Esophagus squamous epithelium (tissue), 5 donors: ENCODE measurements around the gene ICA1. TPM values are rescaled to one million over a fixed set of nuclear protein-coding genes. Genes with fewer than 3 reads are reported as not detected.

ENCODE experiments used
- DNase-seq: peaks from one replicate; lab custom pipeline; 2025; lab: John Stamatoyannopoulos, UW
- H3K27ac ChIP-seq, 4 donors: fragments of 200-600 bp; sonication (generic); one replicate each; pipeline ENCODE4 v1.5.1; 2016 to 2019; ENCODE audit warnings: mild to moderate bottlenecking in 1 of 4
- H3K27me3 ChIP-seq, 4 donors: fragments of 200-600 bp; sonication (generic); 1 replicate in 3 of 4; 2 replicates in 1 of 4; pipeline versions ENCODE4 v1.5.1 to v1.6.0; 2017 to 2021; ENCODE audit warnings: antibody characterized with exemption in 1 of 4
- H3K36me3 ChIP-seq, 3 donors: fragments of 200-600 bp; sonication (generic); one replicate each; pipeline ENCODE4 v1.5.1; 2016 to 2019
- H3K4me1 ChIP-seq, 3 donors: fragments of 200-600 bp; sonication (generic); one replicate each; pipeline ENCODE4 v1.5.1; 2017 to 2019
- H3K4me3 ChIP-seq, 4 donors: fragments of 200-600 bp; sonication (generic); 1 replicate in 3 of 4; 2 replicates in 1 of 4; pipeline ENCODE4 v1.5.1; 2016 to 2019; ENCODE audit warnings: mild to moderate bottlenecking in 2 of 4, moderate library complexity in 1 of 4
- H3K9me3 ChIP-seq, 3 donors: fragments of 200-600 bp; sonication (generic); one replicate each; pipeline ENCODE4 v1.5.1; 2016 to 2019
- CTCF ChIP-seq, 6 experiments: fragments of 450-650 bp in 4 of 6; fragments of 200-600 bp in 2 of 6; sonication (generic) in 2 of 6; IDR thresholded peaks; one replicate each; pipeline ENCODE4 v1.5.1; 2016 to 2019; ENCODE audit warnings: antibody characterized with exemption in 6 of 6, mild to moderate bottlenecking in 4 of 6, moderate library complexity in 4 of 6
- POLR2A ChIP-seq, 4 donors: fragments of 450-650 bp; IDR thresholded peaks; one replicate each; pipeline ENCODE4 v1.6.1; 2017; ENCODE audit warnings: antibody characterized with exemption in 4 of 4, mild to moderate bottlenecking in 4 of 4, moderate library complexity in 3 of 4
- WGBS, 2 donors: methylation state at CpG; one replicate each; pipeline ENCODE4 v1.1.5; 2018; 5-methylcytosine and 5-hydroxymethylcytosine counted together
- intact Hi-C: fragments of 100-400 bp; cut with DNase I; formaldehyde crosslinking; loops from one replicate; pipeline ENCODE4 v1.15.0; 2022
- total RNA-seq, 4 donors: library from RNA; depleted of rRNA; stranded (reverse); fragments of >200 nt; gene quantifications; one replicate each; pipeline ENCODE4 v1.1.0, GENCODE V29; 2016
- donor health status: DM: yes; HTN: yes; CAD: no.

The ICA1 gene
- total RNA-seq, 4 donors from 2014 or later = 5.6 to 12.6 (median 9.6) TPM

- H3K36me3 ChIP-seq = no peaks in the 10 kb centered on the region
- no peak for DNase-seq
- 70 to 80% methylated on average over 1 of the region's 1 CpG for WGBS, 2 donors
- H3K27ac ChIP-seq = no peak overlapping the region
- no peak overlapping the region for H3K4me3 ChIP-seq
- TF ChIP-seq POLR2A (IDR thresholded peaks at IDR 0.05) (no peak), CTCF (IDR thresholded peaks at IDR 0.05) (no peak)
- H3K9me3 ChIP-seq = no peaks in the 10 kb centered on the region
- intact Hi-C loops = no loop called here
- peaks cover 0 to 7% (median 0%) of the 10 kb centered on the region in 3 donors for H3K4me1 ChIP-seq
- H3K27me3 ChIP-seq = no peaks in the 10 kb centered on the region
Observed at GRCh38 chr7:8129318-8129659, 132.7 kb downstream of the ICA1 start.

- H3K9me3 ChIP-seq = no peaks in the 10 kb centered on the region
- H3K27ac ChIP-seq = no peak overlapping the region
- WGBS, 2 donors = 62 to 67% methylated on average over 11 to 12 of the region's 12 CpGs
- peaks cover 0 to 7% (median 0%) of the 10 kb centered on the region in 3 donors for H3K4me1 ChIP-seq
- H3K4me3 ChIP-seq = no peak overlapping the region
- no peaks in the 10 kb centered on the region for H3K27me3 ChIP-seq
- no peaks in the 10 kb centered on the region for H3K36me3 ChIP-seq
- intact Hi-C loops = no loop called here
- no peak for DNase-seq
- no peak for TF ChIP-seq POLR2A (IDR thresholded peaks at IDR 0.05)
- no peak for TF ChIP-seq CTCF (IDR thresholded peaks at IDR 0.05)
Observed at GRCh38 chr7:8128449-8129317, 133.3 kb downstream of the ICA1 start.

GRCh38 chr7:8126601-8127167 is 135.3 kb downstream of the ICA1 start:
- Histone ChIP-seq H3K27ac (no peak overlapping the region), H3K36me3 (no peaks in the 10 kb centered on the region), H3K4me1 (peaks cover 0 to 7% (median 0%) of the 10 kb centered on the region in 3 donors), H3K27me3 (no peaks in the 10 kb centered on the region), H3K4me3 (no peak overlapping the region), H3K9me3 (no peaks in the 10 kb centered on the region)
- TF ChIP-seq POLR2A (IDR thresholded peaks at IDR 0.05) (no peak), CTCF (IDR thresholded peaks at IDR 0.05) (no peak)
- WGBS, 2 donors = 55 to 81% methylated on average over 2 of the region's 2 CpGs
- DNase-seq = no peak
- intact Hi-C loops = no loop called here

- H3K4me1 ChIP-seq = peaks cover 0 to 7% (median 0%) of the 10 kb centered on the region in 3 donors
- 44 to 49% methylated on average over 5 to 6 of the region's 8 CpGs for WGBS, 2 donors
- TF ChIP-seq CTCF (IDR thresholded peaks at IDR 0.05) = no peak
- peak in 1 of 4 donors; percentile 27 for TF ChIP-seq POLR2A (IDR thresholded peaks at IDR 0.05)
- no peaks in the 10 kb centered on the region for H3K36me3 ChIP-seq
- DNase-seq = peak; percentile 5
- peak overlapping the region in 2 of 4 donors; percentile 11 to 53 for H3K27ac ChIP-seq
- intact Hi-C loops = no loop called here
- H3K4me3 ChIP-seq = no peak overlapping the region
- no peaks in the 10 kb centered on the region for H3K9me3 ChIP-seq
- H3K27me3 ChIP-seq = no peaks in the 10 kb centered on the region
Observed at GRCh38 chr7:8125680-8126444, 136.1 kb downstream of the ICA1 start.
